Measurements from ENCODE around the gene PRR30.

PRR30 gene

DNA sequence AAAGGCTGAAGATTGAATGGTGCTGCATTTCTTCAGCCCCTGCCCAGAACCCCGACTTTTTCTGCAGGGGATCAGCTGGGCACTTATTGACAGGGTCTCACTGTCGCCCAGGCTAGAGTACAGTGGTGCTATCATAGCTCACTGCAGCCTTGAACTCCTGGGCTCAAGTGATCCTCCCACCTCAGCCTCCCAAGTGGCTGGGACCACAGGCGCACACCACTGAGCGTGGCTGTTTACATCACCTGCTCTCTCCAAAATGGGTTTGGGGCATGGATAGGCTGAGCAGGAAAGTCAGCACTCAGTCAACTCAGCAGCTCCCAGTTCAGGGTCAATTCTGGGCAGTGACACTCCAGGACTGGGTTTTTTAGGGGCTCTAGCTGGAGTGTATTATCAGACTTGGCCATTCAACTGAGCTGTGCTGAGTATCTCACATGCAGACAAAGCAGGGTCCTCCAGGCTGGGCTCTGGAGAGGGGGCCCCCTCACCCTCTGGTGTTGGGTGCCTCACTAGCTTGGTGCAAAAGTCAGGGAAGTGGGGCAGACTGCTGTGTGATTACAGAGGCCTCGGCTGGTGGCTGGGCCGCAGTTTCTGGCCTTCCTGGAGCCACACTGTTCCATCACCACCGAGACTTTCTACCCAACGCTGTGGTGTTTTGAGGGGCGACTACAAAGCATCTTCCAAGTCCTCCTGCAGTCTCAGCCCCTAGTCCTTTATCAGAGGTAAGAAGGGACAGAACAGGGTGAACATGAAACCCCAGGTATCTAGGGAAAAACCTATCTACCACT, 11.1 kb downstream of the PRR30 start:
- DNase-seq (ENCODE audit: low read depth, low spot score), result no peak
- no peak overlapping the region for H3K4me3 ChIP-seq (ENCODE audit: low read depth, low read length)
- no peak for TF ChIP-seq CTCF (IDR thresholded peaks at IDR 0.05; ENCODE audit: insufficient read depth, low read length, missing control alignments)
- CTCF ChIA-PET, result interaction anchor here (1.4 kb wide), 1 partner anchor 42 kb away, joined by 3 read pairs; no protein-coding TSS in a partner anchor
- POLR2A ChIA-PET, result no interaction called here

DNA sequence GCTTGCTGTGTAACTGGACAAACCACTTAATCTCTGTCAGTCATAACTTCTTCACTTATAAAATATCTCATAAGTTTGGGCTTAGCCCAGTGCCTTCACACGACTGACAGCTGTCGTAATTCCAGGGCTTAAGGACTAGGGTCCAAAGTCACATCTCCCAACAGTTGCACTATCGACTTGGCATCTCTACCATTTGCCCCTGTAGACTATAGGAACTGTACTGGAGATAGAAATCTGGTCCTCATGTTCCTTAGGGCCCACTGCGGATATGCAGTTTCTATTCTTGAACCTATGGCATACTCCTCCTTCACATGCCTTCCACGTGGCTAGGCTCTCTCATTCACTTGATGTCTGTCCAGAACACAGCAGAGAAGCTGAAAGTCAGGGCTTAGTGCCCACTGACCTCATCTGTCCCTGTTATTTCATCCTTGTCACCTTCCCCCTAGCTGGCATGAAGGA, 12.9 kb downstream of the PRR30 start:
- no peak for TF ChIP-seq CTCF (IDR thresholded peaks at IDR 0.05; ENCODE audit: insufficient read depth, low read length, missing control alignments)
- H3K4me3 ChIP-seq (ENCODE audit: low read depth, low read length), result no peak overlapping the region
- no peak for DNase-seq (ENCODE audit: low read depth, low spot score)
- ChIA-PET POLR2A (no interaction called here), CTCF (interaction anchor here (1.4 to 3.2 kb wide), 2 partner anchors 8 to 66 kb away, joined by 5 to 18 read pairs; partner anchors contain the start of gene PREB)

GRCh38 chr2:27125104-27125503, 14.1 kb downstream of the PRR30 start:
- ChIA-PET POLR2A (interaction anchor here (0.7 kb wide), 1 partner anchor 10 kb away, joined by 3 read pairs; the partner anchor contains the start of gene PREB), CTCF (interaction anchor here (1.3 to 3.2 kb wide), 4 partner anchors 9 to 41 kb away, joined by 3 to 18 read pairs (median 5); partner anchors contain the start of gene PREB)
- TF ChIP-seq CTCF (IDR thresholded peaks at IDR 0.05; ENCODE audit: insufficient read depth, low read length, missing control alignments), result no peak
- no peak overlapping the region for H3K4me3 ChIP-seq (ENCODE audit: low read depth, low read length)
- DNase-seq (ENCODE audit: low read depth, low spot score), result no peak

- no peak for DNase-seq (ENCODE audit: low read depth, low spot score)
- H3K4me3 ChIP-seq (ENCODE audit: low read depth, low read length), result peak within 1 kb of the TSS; percentile 53
- ChIA-PET CTCF (interaction anchor here (0.7 to 3.2 kb wide), 7 partner anchors 10 to 197 kb away, joined by 3 to 18 read pairs (median 3); partner anchors contain the start of gene PREB), POLR2A (interaction anchor here (1.0 to 2.4 kb wide), 2 partner anchors 10 to 60 kb away, joined by 5 to 8 read pairs; partner anchors contain the start of gene PREB)
- no peak for TF ChIP-seq CTCF (IDR thresholded peaks at IDR 0.05; ENCODE audit: insufficient read depth, low read length, missing control alignments)
Observed at GRCh38 chr2:27123302-27124150, 15.7 kb downstream of the PRR30 start, which contains the start of gene ABHD1. Gene ABHD1 (plus strand): TSS chr2:27123815. CDS start chr2:27123949, 134 bp downstream.

DNA sequence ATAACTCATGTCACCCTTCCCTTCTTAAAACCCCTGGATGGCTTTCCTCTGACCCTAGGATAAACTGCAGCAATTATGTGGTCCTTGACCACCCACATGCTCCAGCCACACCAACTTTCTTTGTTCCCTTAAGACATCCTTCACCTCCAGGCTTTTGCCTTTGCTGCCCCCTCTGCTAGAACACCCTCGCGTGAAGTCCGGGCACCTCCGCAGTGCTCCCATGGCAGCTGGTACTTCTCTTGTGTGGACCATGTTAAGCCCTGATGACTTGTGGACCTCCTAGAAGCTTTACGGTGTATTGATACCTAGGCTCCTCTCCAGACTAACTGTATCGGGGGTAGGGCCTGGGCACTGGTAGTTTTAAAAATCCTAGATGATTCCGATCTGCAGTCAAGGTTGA, 16.4 kb downstream of the PRR30 start:
- POLR2A ChIA-PET, result interaction anchor here (2.4 kb wide), 1 partner anchor 11 kb away, joined by 8 read pairs; the partner anchor contains the start of gene PREB
- CTCF ChIA-PET, result interaction anchor here (1.1 to 1.6 kb wide), 4 partner anchors 63 to 198 kb away, joined by 3 to 12 read pairs (median 3); no protein-coding TSS in a partner anchor
- H3K4me3 ChIP-seq (ENCODE audit: low read depth, low read length), result no peak overlapping the region

More for the DNA sequence above, 16.4 kb downstream of the PRR30 start:
- no peak for TF ChIP-seq CTCF (IDR thresholded peaks at IDR 0.05; ENCODE audit: insufficient read depth, low read length, missing control alignments)
- no peak for DNase-seq (ENCODE audit: low read depth, low spot score)
